Kidney (tissue), 14 donors: ENCODE data around the gene RAB3B. TPM values are rescaled to one million over a fixed set of nuclear protein-coding genes. Genes with fewer than 3 reads are reported as not detected.

Experiments
- DNase-seq, 5 donors: peaks; one replicate each; pipeline ENCODE4 v3.0.0-alpha.2; 2013 to 2020
- FAIRE-seq: peaks from 2 replicates; lab custom pipeline; 2012; peaks lifted over from hg19 to GRCh38; lab: Jason Lieb, UNC
- H3K27ac ChIP-seq, 2 donors: one replicate each; pipeline ENCODE4 v1.7.0; 2013; ENCODE audit warnings: low read depth in 2 of 2, low read length in 2 of 2, inconsistent platforms in 1 of 2
- H3K27me3 ChIP-seq: one replicate; pipeline ENCODE4 v1.7.1; 2013; ENCODE audit warnings: low read length, inconsistent platforms; ENCODE audit not compliant: control insufficient read depth, insufficient read depth
- H3K36me3 ChIP-seq, 3 donors: one replicate each; pipeline versions ENCODE4 v1.7.0 to v1.7.1; 2013; ENCODE audit warnings: low read length in 3 of 3, control low read depth in 1 of 3, inconsistent platforms in 1 of 3; ENCODE audit not compliant: insufficient read depth in 3 of 3, control insufficient read depth in 2 of 3
- H3K4me1 ChIP-seq, 3 donors: one replicate each; pipeline versions ENCODE4 v1.7.0 to v1.7.1; 2013; ENCODE audit warnings: low read length in 3 of 3, inconsistent platforms in 1 of 3, low read depth in 1 of 3; ENCODE audit not compliant: control insufficient read depth in 2 of 3, insufficient read depth in 2 of 3
- H3K4me3 ChIP-seq, 3 donors: one replicate each; pipeline versions ENCODE4 v1.7.0 to v1.8.1; 2013; ENCODE audit warnings: low read length in 3 of 3, control low read depth in 1 of 3, inconsistent platforms in 1 of 3
- H3K9ac ChIP-seq, 3 donors: one replicate each; pipeline versions ENCODE4 v1.7.0 to v1.7.1; 2013; ENCODE audit warnings: low read length in 3 of 3, control low read depth in 1 of 3, inconsistent platforms in 1 of 3
- H3K9me3 ChIP-seq, 3 donors: one replicate each; pipeline versions ENCODE4 v1.7.0 to v1.7.1; 2013; ENCODE audit warnings: low read length in 3 of 3, control low read depth in 1 of 3, inconsistent platforms in 1 of 3; ENCODE audit not compliant: control insufficient read depth in 2 of 3, insufficient read depth in 1 of 3
- intact Hi-C: fragments of 100-400 bp; cut with DNase I; formaldehyde crosslinking; loops from one replicate; pipeline ENCODE4 v1.11.1; 2022
- polyA plus RNA-seq: library from polyadenylated mRNA; stranded (reverse); fragments of 350-450 nt; fragmentation: Illumina TruSeq; extraction: RNeasy Lipid Tissue Mini Kit (QIAGEN cat#74804); gene quantifications from one replicate; pipeline ENCODE4 v1.2.3, GENCODE V29; 2014; ENCODE audit warnings: low read depth, low replicate concordance; ENCODE audit not compliant: insufficient read depth
- total RNA-seq: library from RNA; stranded (reverse); fragmentation: NEBNext Ultra II Directional; extraction: Animal tissue kit (Norgen Biotek cat#: 25700); gene quantifications from one replicate; pipeline ENCODE4 v1.2.1, GENCODE V29; 2021
- TF ChIP-seq, protein P1 (sequence below): IDR thresholded peaks from 3 replicates; pipeline ENCODE4 v1.5.1; 2012; ENCODE audit warnings: mild to moderate bottlenecking, moderate library complexity, borderline replicate concordance; ENCODE audit not compliant: insufficient read depth; ENCODE audit errors: extremely low read depth
- donor health status: control.
- donor health status: control.
- donor health status: control.
- donor health status: control.
- donor health status: control.
- donor health status: DM: yes; HTN: yes; CAD: no.
- donor health status: Normal renal cell carcinoma (clear cell type).

Gene RAB3B
- total and polyA plus RNA-seq, 2 donors from 2014 or later, result 0.60 to 0.72 TPM

DNA sequence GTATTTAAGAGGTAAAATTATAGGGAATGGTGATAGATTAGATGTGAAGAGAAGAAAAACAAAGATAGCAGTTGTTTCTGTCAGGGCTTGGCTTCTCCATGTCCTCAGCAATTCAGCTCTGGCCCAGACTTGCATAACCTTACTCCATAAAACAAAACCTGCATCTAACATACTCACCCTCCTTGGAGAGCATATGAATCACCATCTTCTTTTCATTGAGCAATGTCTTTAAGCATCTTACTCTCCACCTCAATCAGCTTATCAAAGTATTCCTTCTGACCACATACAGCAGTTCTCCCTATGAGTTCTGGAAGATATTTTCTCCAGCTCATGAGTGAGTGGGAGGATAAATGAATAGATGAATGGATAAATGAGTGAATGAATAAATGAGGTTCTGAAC lies 49.0 kb downstream of the RAB3B start:
- H3K27me3 ChIP-seq, result no peaks in the 10 kb centered on the region
- H3K36me3 ChIP-seq, result no peaks in the 10 kb centered on the region
- intact Hi-C loops, result no loop called here
- H3K27ac ChIP-seq, result no peak overlapping the region
- H3K9me3 ChIP-seq, result peaks cover 0 to 15% (median 3%) of the 10 kb centered on the region in 3 donors
- H3K9ac ChIP-seq, result no peak overlapping the region
- no peaks in the 10 kb centered on the region for H3K4me1 ChIP-seq
- H3K4me3 ChIP-seq, result no peak overlapping the region
- no peak for DNase-seq
- FAIRE-seq, result no peak
- TF ChIP-seq, protein P1, sequence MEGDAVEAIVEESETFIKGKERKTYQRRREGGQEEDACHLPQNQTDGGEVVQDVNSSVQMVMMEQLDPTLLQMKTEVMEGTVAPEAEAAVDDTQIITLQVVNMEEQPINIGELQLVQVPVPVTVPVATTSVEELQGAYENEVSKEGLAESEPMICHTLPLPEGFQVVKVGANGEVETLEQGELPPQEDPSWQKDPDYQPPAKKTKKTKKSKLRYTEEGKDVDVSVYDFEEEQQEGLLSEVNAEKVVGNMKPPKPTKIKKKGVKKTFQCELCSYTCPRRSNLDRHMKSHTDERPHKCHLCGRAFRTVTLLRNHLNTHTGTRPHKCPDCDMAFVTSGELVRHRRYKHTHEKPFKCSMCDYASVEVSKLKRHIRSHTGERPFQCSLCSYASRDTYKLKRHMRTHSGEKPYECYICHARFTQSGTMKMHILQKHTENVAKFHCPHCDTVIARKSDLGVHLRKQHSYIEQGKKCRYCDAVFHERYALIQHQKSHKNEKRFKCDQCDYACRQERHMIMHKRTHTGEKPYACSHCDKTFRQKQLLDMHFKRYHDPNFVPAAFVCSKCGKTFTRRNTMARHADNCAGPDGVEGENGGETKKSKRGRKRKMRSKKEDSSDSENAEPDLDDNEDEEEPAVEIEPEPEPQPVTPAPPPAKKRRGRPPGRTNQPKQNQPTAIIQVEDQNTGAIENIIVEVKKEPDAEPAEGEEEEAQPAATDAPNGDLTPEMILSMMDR, result no peak

DNA sequence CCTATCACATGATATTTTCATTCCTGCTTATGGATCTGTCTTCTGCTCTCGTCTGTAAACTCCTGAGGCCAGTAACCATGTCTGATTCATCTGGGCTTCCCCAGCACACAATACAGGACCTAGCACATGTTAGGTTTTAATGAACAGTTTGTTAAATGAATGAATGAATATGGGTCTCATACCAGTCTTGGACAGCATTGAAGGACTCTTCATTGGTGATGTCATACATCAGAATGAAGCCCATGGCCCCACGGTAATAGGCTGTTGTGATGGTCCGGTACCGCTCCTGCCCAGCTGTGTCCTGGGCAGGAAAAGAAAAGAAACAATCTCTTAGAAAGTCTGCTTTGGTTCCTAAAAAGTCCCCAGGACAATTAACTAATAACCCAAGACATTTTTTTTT lies 53.4 kb downstream of the RAB3B start:
- H3K9me3 ChIP-seq, result peaks cover 0 to 13% (median 3%) of the 10 kb centered on the region in 3 donors
- no peaks in the 10 kb centered on the region for H3K27me3 ChIP-seq
- H3K36me3 ChIP-seq, result no peaks in the 10 kb centered on the region
- intact Hi-C loops, result no loop called here
- H3K9ac ChIP-seq, result no peak overlapping the region
- no peak overlapping the region for H3K27ac ChIP-seq
- no peaks in the 10 kb centered on the region for H3K4me1 ChIP-seq
- DNase-seq (no peak), FAIRE-seq (no peak)
- TF ChIP-seq, protein P1, result no peak
- no peak overlapping the region for H3K4me3 ChIP-seq

DNA sequence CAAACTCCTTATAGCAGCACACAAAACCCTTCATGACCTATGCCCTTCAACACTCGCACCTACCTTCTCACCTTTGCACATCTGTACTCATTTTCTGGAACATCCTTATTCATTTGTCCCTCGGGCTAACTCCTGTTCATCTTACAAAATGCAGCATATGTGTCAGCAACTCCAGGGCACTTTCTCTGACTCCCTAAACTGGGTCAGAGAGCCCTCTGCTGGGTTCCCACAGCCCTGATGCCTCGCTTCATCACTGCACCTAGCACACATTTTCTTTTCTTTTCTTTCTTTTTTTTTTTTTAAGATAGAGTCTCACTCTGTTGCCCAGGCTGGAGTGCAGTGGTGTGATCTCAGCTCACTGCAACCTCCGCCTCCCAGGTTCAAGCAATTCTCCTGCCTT lies 54.0 kb downstream of the RAB3B start:
- H3K27me3 ChIP-seq, result no peaks in the 10 kb centered on the region
- TF ChIP-seq, protein P1, result no peak
- no peak overlapping the region for H3K4me3 ChIP-seq
- no peaks in the 10 kb centered on the region for H3K4me1 ChIP-seq
- H3K27ac ChIP-seq, result no peak overlapping the region
- peaks cover 0 to 7% (median 2%) of the 10 kb centered on the region in 3 donors for H3K9me3 ChIP-seq
- no peak for FAIRE-seq
- H3K9ac ChIP-seq, result no peak overlapping the region
- DNase-seq, result no peak
- H3K36me3 ChIP-seq, result no peaks in the 10 kb centered on the region
- intact Hi-C loops, result no loop called here

DNA sequence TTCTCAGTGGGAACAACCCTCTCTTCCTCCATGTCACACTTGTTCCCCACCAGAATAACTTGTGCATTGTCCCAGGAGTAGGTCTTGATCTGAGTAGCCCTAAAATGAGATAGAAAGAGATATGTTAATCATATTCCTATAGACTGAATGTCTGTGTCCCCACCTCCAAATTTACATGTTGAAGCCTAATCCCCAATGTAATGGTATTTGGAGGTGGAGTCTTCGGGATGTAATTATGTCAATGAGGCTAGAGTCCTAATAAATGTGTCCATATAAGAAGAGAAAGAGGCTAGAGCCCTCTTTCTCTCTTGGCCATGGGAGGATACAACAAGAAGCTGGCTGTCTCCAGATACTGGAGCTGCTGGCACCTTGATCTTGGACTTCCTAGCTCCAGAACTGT lies 57.2 kb downstream of the RAB3B start:
- no peaks in the 10 kb centered on the region for H3K4me1 ChIP-seq
- DNase-seq (no peak), FAIRE-seq (no peak)
- H3K36me3 ChIP-seq, result no peaks in the 10 kb centered on the region
- H3K9me3 ChIP-seq, result no peaks in the 10 kb centered on the region
- intact Hi-C loops, result no loop called here
- no peaks in the 10 kb centered on the region for H3K27me3 ChIP-seq
- H3K4me3 ChIP-seq, result no peak overlapping the region
- TF ChIP-seq, protein P1, result no peak
- H3K27ac ChIP-seq, result no peak overlapping the region
- no peak overlapping the region for H3K9ac ChIP-seq
